ENCODE data around the gene HSF5. TPM values are rescaled to one million over a fixed set of nuclear protein-coding genes. Genes with fewer than 3 reads are reported as not detected.

HSF5 gene
- total and polyA plus RNA-seq, 2 of the 13 experiments (the other 11 are each of a cell fraction or from before 2014, with no cell fraction given): not detected

- TF ChIP-seq HNF4G (IDR thresholded peaks at IDR 0.05; ENCODE audit: borderline replicate concordance, low read depth, low read length) (peak; percentile 33; the same call in 1 of the 2 replicates), HNF4G (CRISPR knock-in tag; IDR thresholded peaks at IDR 0.05; ENCODE audit: borderline replicate concordance, low read depth) (no peak; the same call in 1 of the 2 replicates), KIAA2018 (CRISPR knock-in tag; IDR thresholded peaks at IDR 0.05; ENCODE audit: borderline replicate concordance) (no peak), MIER3 (CRISPR knock-in tag; IDR thresholded peaks at IDR 0.05; ENCODE audit: borderline replicate concordance) (0 out of 2 replicates have a peak, but pooled peaks have one; percentile 18), PATZ1 (CRISPR knock-in tag; IDR thresholded peaks at IDR 0.05) (0 out of 2 replicates have a peak, but pooled peaks have one; percentile 7), ZBTB26 (CRISPR knock-in tag; IDR thresholded peaks at IDR 0.05; ENCODE audit: borderline replicate concordance) (0 out of 2 replicates have a peak, but pooled peaks have one; percentile 4)
Observed at GRCh38 chr17:58382872-58383242, 105.4 kb downstream of the HSF5 start (continued).

Data from HepG2 (cell line).